ENCODE measurements around the gene C6orf47. TPM values are rescaled to one million over a fixed set of nuclear protein-coding genes. Genes with fewer than 3 reads are reported as not detected.

The C6orf47 gene
- total RNA-seq, 3 donors from 2014 or later (not counting 1 experiment from before 2014, with no cell fraction given), result 25.9 to 29.9 (median 27.4) TPM

- no peak for ATAC-seq
- H3K27ac Mint-ChIP-seq, result no peak overlapping the region
- no peaks in the 10 kb centered on the region for H3K27me3 Mint-ChIP-seq (ENCODE audit: low read depth in 2 of 2)
- TF ChIP-seq CTCF (IDR thresholded peaks at IDR 0.05), result no peak
- Histone ChIP-seq H3K27me3 (ENCODE audit: control insufficient read depth, insufficient read depth, low read length) (no peaks in the 10 kb centered on the region), H3K4me3 (ENCODE audit: low read length) (no peak overlapping the region), H3K36me3 (ENCODE audit: control insufficient read depth, insufficient read depth, low read length) (peaks cover 70% of the 10 kb centered on the region), H3K27ac (ENCODE audit: low read length) (no peak overlapping the region), H3K9me3 (ENCODE audit: control insufficient read depth, insufficient read depth, low read length) (no peaks in the 10 kb centered on the region), H3K4me1 (ENCODE audit: control insufficient read depth, insufficient read depth, low read length) (no peaks in the 10 kb centered on the region)
- no peak overlapping the region for H3K4me3 Mint-ChIP-seq
- no peaks in the 10 kb centered on the region for H3K9me3 Mint-ChIP-seq
- peaks cover 0 to 7% of the 10 kb centered on the region in 2 donors for H3K4me1 Mint-ChIP-seq
- DNase-seq, result peak in 1 of 2 donors; percentile 34
- WGBS (ENCODE audit: insufficient coverage), result 98% methylated on average over 7 of the region's 11 CpGs
- H3K36me3 Mint-ChIP-seq, result no peaks in the 10 kb centered on the region
- intact Hi-C loops (cut with micrococcal nuclease), result no loop called here
These were observed 28.9 kb upstream of the C6orf47 start for GRCh38 chr6:31689249-31690110.

DNA sequence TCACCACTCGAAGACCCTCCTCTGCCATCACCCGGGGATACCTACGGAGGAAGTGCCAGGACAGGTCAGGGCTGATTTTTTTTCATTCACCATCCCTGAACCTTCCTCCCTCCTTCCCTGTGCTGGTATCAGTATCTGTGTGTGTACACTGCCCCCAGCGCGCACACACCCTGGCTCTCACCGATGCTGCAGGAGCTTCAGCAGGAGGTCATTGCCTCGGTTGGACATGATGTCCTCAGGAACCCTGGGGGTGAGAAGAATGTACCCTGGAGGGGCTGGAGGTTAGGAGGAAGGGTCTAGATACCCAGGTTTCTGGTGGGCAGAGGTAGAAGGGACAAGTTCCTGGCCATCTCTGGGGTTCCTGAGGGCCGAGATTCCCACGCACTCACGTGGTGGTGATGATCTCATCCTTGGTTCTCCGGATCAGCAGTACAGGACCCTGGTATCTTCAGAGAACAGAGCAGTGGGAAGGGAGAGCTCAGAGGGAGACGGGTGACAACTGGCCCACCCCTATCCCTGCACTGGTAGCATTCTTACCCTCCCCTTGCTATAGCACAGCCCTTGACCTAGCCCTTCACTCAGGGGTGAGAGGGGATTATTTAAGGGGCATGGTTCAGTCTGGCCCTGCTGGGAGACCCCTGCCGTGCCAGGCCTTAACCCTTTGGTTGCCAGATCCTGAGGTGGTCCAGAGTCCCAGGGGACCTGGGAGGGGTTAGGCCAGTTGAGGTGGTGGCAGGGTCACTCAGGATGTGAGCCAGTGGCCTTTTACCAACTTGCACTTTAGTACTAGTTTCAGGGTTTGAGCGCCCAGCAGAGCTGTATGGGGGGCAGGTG is 27.5 kb upstream of the C6orf47 start:
- Histone ChIP-seq H3K27me3 (ENCODE audit: control insufficient read depth, insufficient read depth, low read length) (no peaks in the 10 kb centered on the region), H3K27ac (ENCODE audit: low read length) (no peak overlapping the region), H3K36me3 (ENCODE audit: control insufficient read depth, insufficient read depth, low read length) (peaks cover 60% of the 10 kb centered on the region), H3K4me3 (ENCODE audit: low read length) (no peak overlapping the region), H3K4me1 (ENCODE audit: control insufficient read depth, insufficient read depth, low read length) (peaks cover 5% of the 10 kb centered on the region), H3K9me3 (ENCODE audit: control insufficient read depth, insufficient read depth, low read length) (no peaks in the 10 kb centered on the region)
- DNase-seq (no peak), ATAC-seq (peak in 1 of 3 donors; percentile 18)
- no peak overlapping the region for H3K4me3 Mint-ChIP-seq
- no peaks in the 10 kb centered on the region for H3K9me3 Mint-ChIP-seq
- WGBS (ENCODE audit: insufficient coverage), result 95% methylated on average over 13 of the region's 14 CpGs
- H3K27ac Mint-ChIP-seq, result no peak overlapping the region
- H3K36me3 Mint-ChIP-seq, result no peaks in the 10 kb centered on the region
- TF ChIP-seq CTCF (IDR thresholded peaks at IDR 0.05), result no peak
- intact Hi-C loops (cut with micrococcal nuclease), result no loop called here
- H3K4me1 Mint-ChIP-seq, result peaks cover 0 to 7% of the 10 kb centered on the region in 2 donors
- H3K27me3 Mint-ChIP-seq (ENCODE audit: low read depth in 2 of 2), result no peaks in the 10 kb centered on the region

GRCh38 chr6:31687321-31687720 is 26.7 kb upstream of the C6orf47 start:
- no peaks in the 10 kb centered on the region for H3K36me3 Mint-ChIP-seq
- no peak overlapping the region for H3K4me3 Mint-ChIP-seq
- H3K4me1 ChIP-seq (ENCODE audit: control insufficient read depth, insufficient read depth, low read length), result peaks cover 10% of the 10 kb centered on the region
- peaks cover 52% of the 10 kb centered on the region for H3K36me3 ChIP-seq (ENCODE audit: control insufficient read depth, insufficient read depth, low read length)
- TF ChIP-seq CTCF (IDR thresholded peaks at IDR 0.05), result no peak
- peaks cover 0 to 7% of the 10 kb centered on the region in 2 donors for H3K4me1 Mint-ChIP-seq
- H3K9me3 ChIP-seq (ENCODE audit: control insufficient read depth, insufficient read depth, low read length), result no peaks in the 10 kb centered on the region
- no peak for DNase-seq
- no peak overlapping the region for H3K27ac ChIP-seq (ENCODE audit: low read length)
- no peaks in the 10 kb centered on the region for H3K27me3 ChIP-seq (ENCODE audit: control insufficient read depth, insufficient read depth, low read length)
- intact Hi-C loops (cut with micrococcal nuclease), result no loop called here
- no peaks in the 10 kb centered on the region for H3K9me3 Mint-ChIP-seq
- no peaks in the 10 kb centered on the region for H3K27me3 Mint-ChIP-seq (ENCODE audit: low read depth in 2 of 2)
- no peak for ATAC-seq
- WGBS (ENCODE audit: insufficient coverage), result 94% methylated on average over 8 of the region's 8 CpGs
- no peak overlapping the region for H3K4me3 ChIP-seq (ENCODE audit: low read length)
- no peak overlapping the region for H3K27ac Mint-ChIP-seq
